Keratinocyte (primary cell): ENCODE measurements around the gene ERC2. TPM values are rescaled to one million over a fixed set of nuclear protein-coding genes. Genes with fewer than 3 reads are reported as not detected.

ENCODE experiments used
- DNase-seq: peaks from one replicate; pipeline ENCODE4 v3.0.0-alpha.2; 2011; ENCODE audit warnings: low read depth, missing footprints, low spot score
- FAIRE-seq: peaks from 2 replicates; lab custom pipeline; 2011; peaks lifted over from hg19 to GRCh38; lab: Jason Lieb, UNC
- H2AFZ ChIP-seq: 2 replicates; pipeline ENCODE4 v1.6.0; 2012; ENCODE audit warnings: low read length, control low read depth, inconsistent platforms; ENCODE audit not compliant: control insufficient read depth
- H3K27ac ChIP-seq: 2 replicates; pipeline ENCODE4 v1.5.1; 2011; ENCODE audit warnings: low read length; ENCODE audit not compliant: control insufficient read depth, insufficient read depth
- H3K27me3 ChIP-seq: 3 replicates; pipeline ENCODE4 v1.6.0; 2011; ENCODE audit warnings: low read length; ENCODE audit not compliant: control insufficient read depth, insufficient read depth; ENCODE audit errors: extremely low read depth
- H3K36me3 ChIP-seq, 2 experiments: 2 replicates in 1 of 2; 3 replicates in 1 of 2; pipeline ENCODE4 v1.5.1; 2011; ENCODE audit warnings: low read length in 2 of 2, mild to moderate bottlenecking in 1 of 2; ENCODE audit not compliant: control insufficient read depth in 2 of 2, insufficient read depth in 2 of 2; ENCODE audit errors: extremely low read depth in 1 of 2
- H3K4me1 ChIP-seq: 3 replicates; pipeline ENCODE4 v1.5.1; 2011; ENCODE audit warnings: low read length; ENCODE audit not compliant: control insufficient read depth, insufficient read depth; ENCODE audit errors: extremely low read depth
- H3K4me2 ChIP-seq: 3 replicates; pipeline ENCODE4 v1.6.0; 2011; ENCODE audit warnings: low read depth, low read length; ENCODE audit not compliant: control insufficient read depth, insufficient read depth; ENCODE audit errors: extremely low read depth
- H3K4me3 ChIP-seq, 3 experiments: fragments of 200-600 bp in 1 of 3; sonication (generic) in 1 of 3; 2 replicates in 2 of 3; 3 replicates in 1 of 3; pipeline ENCODE4 v1.5.1; 2011 to 2016; ENCODE audit warnings: low read length in 3 of 3, mild to moderate bottlenecking in 3 of 3, control low read depth in 2 of 3, inconsistent platforms in 1 of 3, low read depth in 1 of 3, mixed read lengths in 1 of 3, mixed run types in 1 of 3, moderate library complexity in 1 of 3; ENCODE audit not compliant: control insufficient read depth in 2 of 3, insufficient read depth in 2 of 3; ENCODE audit errors: extremely low read depth in 1 of 3
- H3K79me2 ChIP-seq: 2 replicates; pipeline ENCODE4 v1.6.0; 2012; ENCODE audit warnings: low read length; ENCODE audit not compliant: control insufficient read depth, insufficient read depth
- H3K9ac ChIP-seq: 3 replicates; pipeline ENCODE4 v1.6.0; 2011; ENCODE audit warnings: low read length; ENCODE audit not compliant: control insufficient read depth, insufficient read depth; ENCODE audit errors: extremely low read depth
- H3K9me1 ChIP-seq: 3 replicates; pipeline ENCODE4 v1.6.0; 2011; ENCODE audit warnings: low read length; ENCODE audit not compliant: control insufficient read depth, insufficient read depth; ENCODE audit errors: extremely low read depth
- H3K9me3 ChIP-seq: 2 replicates; pipeline ENCODE4 v1.5.1; 2012; ENCODE audit warnings: low read depth, low read length; ENCODE audit not compliant: control insufficient read depth
- H4K20me1 ChIP-seq: 3 replicates; pipeline ENCODE4 v1.6.0; 2011; ENCODE audit warnings: low read length; ENCODE audit not compliant: control insufficient read depth, insufficient read depth; ENCODE audit errors: extremely low read depth
- EZH2 ChIP-seq: IDR thresholded peaks from one replicate; pipeline ENCODE4 v1.6.1; 2012; ENCODE audit warnings: inconsistent platforms, mild to moderate bottlenecking, low read length, moderate library complexity
- dilution Hi-C: fragments of 300-500 bp; cut with MboI; formaldehyde crosslinking; loops from one replicate; pipeline ENCODE4 v1.7.0; 2020; ENCODE audit warnings: low sequenced_read_pairs; ENCODE audit not compliant: extremely low pct_ligation_motif_present
- polyA plus RNA-seq, 5 experiments: library from polyadenylated mRNA; depleted of rRNA in 3 of 5; stranded (reverse) in 3 of 5; stranded (forward) in 1 of 5; unstranded in 1 of 5; fragments of >200 nt; gene quantifications; 1 replicate in 1 of 5; 2 replicates in 3 of 5; 3 replicates in 1 of 5; pipeline versions ENCODE4 v1.2.1 to v1.2.3, GENCODE V29; 2011 to 2012; ENCODE audit warnings: missing spikeins in 2 of 5, low read depth in 1 of 5, low replicate concordance in 1 of 5
- TF ChIP-seq, protein P1 (sequence below), 3 experiments: IDR thresholded peaks in 1 of 3; conservative IDR thresholded peaks in 1 of 3; optimal IDR thresholded peaks in 1 of 3; 2 replicates in 2 of 3; 3 replicates in 1 of 3; pipeline versions ENCODE3 to v1.5.1; 2011; ENCODE audit warnings: low read length in 3 of 3, mild to moderate bottlenecking in 3 of 3, moderate library complexity in 2 of 3, control low read depth in 1 of 3, inconsistent platforms in 1 of 3; ENCODE audit not compliant: insufficient read depth in 2 of 3; ENCODE audit errors: extremely low read depth in 1 of 3

The ERC2 gene
- polyA plus RNA-seq, 1 donor (not counting 4 experiments of a cell fraction or from before 2014, with no cell fraction given) = 0.08 TPM

DNA sequence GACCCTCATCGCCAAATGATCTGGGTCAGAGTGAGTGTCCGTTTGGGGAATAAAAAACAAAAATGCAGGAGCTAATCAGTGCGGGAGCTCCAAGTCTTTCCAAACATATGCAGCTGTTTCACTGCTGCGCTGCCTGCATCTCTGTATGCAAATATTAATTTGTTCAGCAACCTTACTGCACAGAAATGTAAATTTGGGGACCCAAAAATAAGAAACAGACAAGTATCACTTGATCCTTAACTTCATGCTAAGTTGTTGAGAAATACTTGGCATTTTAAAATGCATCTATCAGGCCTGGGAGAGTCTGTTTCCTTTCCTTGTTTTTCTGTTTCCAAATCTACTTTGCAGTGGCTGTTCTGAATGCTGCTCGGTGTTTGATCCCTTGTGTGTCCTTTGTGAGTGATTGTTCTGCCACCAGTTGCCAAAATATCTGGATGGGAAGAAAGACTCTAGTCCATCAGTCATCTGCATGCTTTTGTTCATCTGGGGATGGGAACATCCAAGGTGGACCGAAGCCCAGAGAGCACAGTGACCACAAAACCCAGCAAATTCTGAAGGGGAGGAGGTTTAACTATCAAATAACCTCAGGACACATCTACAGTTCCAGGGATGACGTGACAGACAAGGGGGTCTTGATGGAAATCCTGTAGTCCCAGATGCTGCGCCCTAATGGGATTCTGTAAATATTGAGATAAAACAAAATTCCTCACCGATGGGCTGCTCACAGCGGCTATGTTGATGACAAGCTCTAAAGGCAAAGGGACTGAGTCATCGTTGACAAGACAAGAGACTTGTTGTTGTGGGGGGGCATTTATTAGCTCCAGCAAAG is 781.6 kb downstream of the ERC2 start:
- TF ChIP-seq EZH2 = no peak
- TF ChIP-seq, protein P1, sequence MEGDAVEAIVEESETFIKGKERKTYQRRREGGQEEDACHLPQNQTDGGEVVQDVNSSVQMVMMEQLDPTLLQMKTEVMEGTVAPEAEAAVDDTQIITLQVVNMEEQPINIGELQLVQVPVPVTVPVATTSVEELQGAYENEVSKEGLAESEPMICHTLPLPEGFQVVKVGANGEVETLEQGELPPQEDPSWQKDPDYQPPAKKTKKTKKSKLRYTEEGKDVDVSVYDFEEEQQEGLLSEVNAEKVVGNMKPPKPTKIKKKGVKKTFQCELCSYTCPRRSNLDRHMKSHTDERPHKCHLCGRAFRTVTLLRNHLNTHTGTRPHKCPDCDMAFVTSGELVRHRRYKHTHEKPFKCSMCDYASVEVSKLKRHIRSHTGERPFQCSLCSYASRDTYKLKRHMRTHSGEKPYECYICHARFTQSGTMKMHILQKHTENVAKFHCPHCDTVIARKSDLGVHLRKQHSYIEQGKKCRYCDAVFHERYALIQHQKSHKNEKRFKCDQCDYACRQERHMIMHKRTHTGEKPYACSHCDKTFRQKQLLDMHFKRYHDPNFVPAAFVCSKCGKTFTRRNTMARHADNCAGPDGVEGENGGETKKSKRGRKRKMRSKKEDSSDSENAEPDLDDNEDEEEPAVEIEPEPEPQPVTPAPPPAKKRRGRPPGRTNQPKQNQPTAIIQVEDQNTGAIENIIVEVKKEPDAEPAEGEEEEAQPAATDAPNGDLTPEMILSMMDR (optimal IDR thresholded peaks at IDR 0.05 in 1 of 3, IDR thresholded peaks at IDR 0.05 in 1 of 3, conservative IDR thresholded peaks at IDR 0.05 in 1 of 3; ENCODE audit: extremely low read depth in 1 of 3, insufficient read depth in 2 of 3, low read length in 3 of 3) = no peak
- dilution Hi-C loops = no loop called here
- H3K27me3 ChIP-seq = peaks cover 2% of the 10 kb centered on the region
- H3K79me2 ChIP-seq = no peaks in the 10 kb centered on the region
- no peak overlapping the region for H3K4me3 ChIP-seq
- H3K4me1 ChIP-seq = no peaks in the 10 kb centered on the region
- H2AFZ ChIP-seq = no peak overlapping the region
- FAIRE-seq (no peak), DNase-seq (no peak)
- H3K9me3 ChIP-seq = no peaks in the 10 kb centered on the region
- no peaks in the 10 kb centered on the region for H3K36me3 ChIP-seq
- H4K20me1 ChIP-seq = no peaks in the 10 kb centered on the region
- no peak overlapping the region for H3K9ac ChIP-seq
- no peak overlapping the region for H3K27ac ChIP-seq
- H3K4me2 ChIP-seq = no peak overlapping the region
- H3K9me1 ChIP-seq = no peaks in the 10 kb centered on the region

DNA sequence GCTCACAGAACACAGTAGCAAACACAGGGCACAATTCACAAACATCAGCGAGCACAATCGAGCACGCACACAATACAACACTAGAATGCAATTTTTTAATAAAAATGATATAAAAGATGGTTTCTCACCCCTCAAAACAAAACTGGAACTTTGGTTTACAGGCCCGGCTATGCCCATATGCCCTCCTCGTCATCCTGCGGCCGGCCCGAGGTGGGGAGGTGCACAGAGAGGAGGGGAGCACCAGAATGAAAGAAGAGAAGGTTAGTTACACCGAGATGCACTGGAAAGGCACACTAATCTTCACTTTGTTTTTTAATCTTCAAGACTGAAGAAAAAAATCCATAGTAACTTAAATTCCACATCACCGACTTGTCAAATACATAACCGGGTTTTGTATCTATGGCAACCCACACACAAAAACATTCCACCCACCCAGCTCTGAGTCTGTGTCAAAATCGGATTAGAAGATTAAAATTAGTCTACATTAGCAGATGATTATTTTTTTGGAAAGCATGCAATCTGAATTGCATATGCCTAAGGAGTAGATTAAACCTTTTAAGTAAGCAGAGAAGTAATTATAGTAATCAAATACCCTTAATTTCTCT is 784.5 kb downstream of the ERC2 start:
- H3K9ac ChIP-seq = no peak overlapping the region
- dilution Hi-C loops = no loop called here
- H3K36me3 ChIP-seq = no peaks in the 10 kb centered on the region
- H3K4me1 ChIP-seq = no peaks in the 10 kb centered on the region
- no peak for TF ChIP-seq EZH2
- TF ChIP-seq, protein P1 (optimal IDR thresholded peaks at IDR 0.05 in 1 of 3, IDR thresholded peaks at IDR 0.05 in 1 of 3, conservative IDR thresholded peaks at IDR 0.05 in 1 of 3; ENCODE audit: extremely low read depth in 1 of 3, insufficient read depth in 2 of 3, low read length in 3 of 3) = no peak
- no peak overlapping the region for H3K27ac ChIP-seq
- no peak overlapping the region for H3K4me2 ChIP-seq
- H3K9me3 ChIP-seq = no peaks in the 10 kb centered on the region
- peaks cover 2% of the 10 kb centered on the region for H3K27me3 ChIP-seq
- no peak for DNase-seq
- no peaks in the 10 kb centered on the region for H3K9me1 ChIP-seq
- no peaks in the 10 kb centered on the region for H3K79me2 ChIP-seq
- no peak overlapping the region for H3K4me3 ChIP-seq
- no peak overlapping the region for H2AFZ ChIP-seq
- no peak for FAIRE-seq
- no peaks in the 10 kb centered on the region for H4K20me1 ChIP-seq
